Right atrium auricular region (tissue), 2 donors: ENCODE results near the gene MANEAL. TPM values are rescaled to one million over a fixed set of nuclear protein-coding genes. Genes with fewer than 3 reads are reported as not detected.

ENCODE experiments used
- DNase-seq: peaks from one replicate; pipeline ENCODE4 v3.0.0-alpha.2; 2019; ENCODE audit warnings: low spot score
- H3K27ac ChIP-seq, 2 donors: fragments of 200-600 bp; sonication (generic); 1 replicate in 1 of 2; 2 replicates in 1 of 2; pipeline ENCODE4 v1.5.1; 2016 to 2019
- H3K27me3 ChIP-seq, 2 donors: fragments of 200-600 bp; sonication (generic); one replicate each; pipeline versions ENCODE4 v1.5.1 to v1.6.0; 2017 to 2019
- H3K36me3 ChIP-seq: fragments of 200-600 bp; sonication (generic); one replicate; pipeline ENCODE4 v1.5.1; 2016
- H3K4me1 ChIP-seq, 2 donors: fragments of 200-600 bp; sonication (generic); one replicate each; pipeline versions ENCODE4 v1.5.1 to v1.6.0; 2017 to 2019
- H3K4me3 ChIP-seq, 2 donors: fragments of 200-600 bp; sonication (generic); 1 replicate in 1 of 2; 2 replicates in 1 of 2; pipeline ENCODE4 v1.5.1; 2017 to 2019; ENCODE audit warnings: mild to moderate bottlenecking in 1 of 2, moderate library complexity in 1 of 2
- H3K9me3 ChIP-seq, 2 donors: fragments of 200-600 bp; sonication (generic); one replicate each; pipeline ENCODE4 v1.5.1; 2019
- total RNA-seq, 2 donors: library from RNA; depleted of rRNA; stranded (reverse); fragments of >200 nt; gene quantifications; one replicate each; pipeline ENCODE4 v1.1.0, GENCODE V29; 2016
- TF ChIP-seq, protein P1 (sequence below), 2 donors: fragments of 200-600 bp; sonication (generic); IDR thresholded peaks; one replicate each; pipeline ENCODE4 v1.5.1; 2019; ENCODE audit warnings: antibody characterized with exemption in 2 of 2

MANEAL gene
- total RNA-seq, 2 donors from 2014 or later = 0.67 to 1.0 TPM

DNA sequence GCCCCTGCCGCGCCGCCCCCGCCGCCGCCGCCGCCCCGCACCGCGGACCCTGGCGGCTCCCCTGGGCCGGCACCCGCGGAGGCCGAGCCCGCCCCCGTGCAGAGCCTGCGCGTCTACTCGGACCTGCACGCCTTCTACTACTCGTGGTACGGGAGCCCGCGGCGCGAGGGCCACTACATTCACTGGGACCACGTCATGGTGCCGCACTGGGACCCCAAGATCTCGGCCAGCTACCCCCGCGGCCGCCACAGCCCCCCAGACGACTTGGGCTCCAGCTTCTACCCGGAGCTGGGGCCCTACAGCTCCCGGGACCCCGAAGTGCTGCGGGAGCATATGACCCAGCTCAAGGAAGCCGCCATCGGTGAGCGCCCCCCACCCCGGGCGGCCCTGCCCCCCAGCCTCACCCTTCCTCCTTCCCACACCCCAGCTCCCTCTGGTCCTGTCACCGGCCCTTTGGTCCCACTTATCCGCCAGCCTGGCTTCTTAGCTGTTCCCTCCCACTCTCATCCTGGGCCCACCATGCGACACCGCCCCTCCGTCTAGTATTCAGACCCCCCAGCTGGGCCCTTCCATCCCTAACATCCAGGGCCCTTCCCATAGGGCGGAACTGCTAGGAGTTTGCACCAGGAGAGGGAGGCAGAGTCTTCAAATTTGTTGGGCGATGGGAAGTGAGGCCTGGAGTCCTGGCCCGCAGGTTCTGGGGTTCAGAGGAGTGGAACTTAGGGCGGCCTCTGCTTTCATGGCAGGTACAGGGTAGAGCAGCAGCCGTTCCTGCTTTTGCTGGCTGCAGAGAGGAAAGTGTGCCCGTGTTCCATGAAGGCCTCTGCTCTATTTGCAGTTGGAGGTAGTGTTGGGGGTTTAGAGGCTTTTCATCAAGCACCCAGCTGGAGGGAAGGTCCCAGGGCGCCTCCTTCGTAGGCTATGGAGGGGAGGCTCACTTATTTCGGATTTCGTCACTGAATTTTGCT lies 1.0 kb downstream of the MANEAL start:
- Histone ChIP-seq H3K4me3 (peak overlapping the region; percentile 11 to 57), H3K27me3 (no peaks in the 10 kb centered on the region), H3K4me1 (peaks cover 0 to 17% of the 10 kb centered on the region in 2 donors), H3K36me3 (no peaks in the 10 kb centered on the region), H3K27ac (no peak overlapping the region), H3K9me3 (no peaks in the 10 kb centered on the region)
- no peak for DNase-seq
- TF ChIP-seq, protein P1, sequence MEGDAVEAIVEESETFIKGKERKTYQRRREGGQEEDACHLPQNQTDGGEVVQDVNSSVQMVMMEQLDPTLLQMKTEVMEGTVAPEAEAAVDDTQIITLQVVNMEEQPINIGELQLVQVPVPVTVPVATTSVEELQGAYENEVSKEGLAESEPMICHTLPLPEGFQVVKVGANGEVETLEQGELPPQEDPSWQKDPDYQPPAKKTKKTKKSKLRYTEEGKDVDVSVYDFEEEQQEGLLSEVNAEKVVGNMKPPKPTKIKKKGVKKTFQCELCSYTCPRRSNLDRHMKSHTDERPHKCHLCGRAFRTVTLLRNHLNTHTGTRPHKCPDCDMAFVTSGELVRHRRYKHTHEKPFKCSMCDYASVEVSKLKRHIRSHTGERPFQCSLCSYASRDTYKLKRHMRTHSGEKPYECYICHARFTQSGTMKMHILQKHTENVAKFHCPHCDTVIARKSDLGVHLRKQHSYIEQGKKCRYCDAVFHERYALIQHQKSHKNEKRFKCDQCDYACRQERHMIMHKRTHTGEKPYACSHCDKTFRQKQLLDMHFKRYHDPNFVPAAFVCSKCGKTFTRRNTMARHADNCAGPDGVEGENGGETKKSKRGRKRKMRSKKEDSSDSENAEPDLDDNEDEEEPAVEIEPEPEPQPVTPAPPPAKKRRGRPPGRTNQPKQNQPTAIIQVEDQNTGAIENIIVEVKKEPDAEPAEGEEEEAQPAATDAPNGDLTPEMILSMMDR (IDR thresholded peaks at IDR 0.05) = no peak

DNA sequence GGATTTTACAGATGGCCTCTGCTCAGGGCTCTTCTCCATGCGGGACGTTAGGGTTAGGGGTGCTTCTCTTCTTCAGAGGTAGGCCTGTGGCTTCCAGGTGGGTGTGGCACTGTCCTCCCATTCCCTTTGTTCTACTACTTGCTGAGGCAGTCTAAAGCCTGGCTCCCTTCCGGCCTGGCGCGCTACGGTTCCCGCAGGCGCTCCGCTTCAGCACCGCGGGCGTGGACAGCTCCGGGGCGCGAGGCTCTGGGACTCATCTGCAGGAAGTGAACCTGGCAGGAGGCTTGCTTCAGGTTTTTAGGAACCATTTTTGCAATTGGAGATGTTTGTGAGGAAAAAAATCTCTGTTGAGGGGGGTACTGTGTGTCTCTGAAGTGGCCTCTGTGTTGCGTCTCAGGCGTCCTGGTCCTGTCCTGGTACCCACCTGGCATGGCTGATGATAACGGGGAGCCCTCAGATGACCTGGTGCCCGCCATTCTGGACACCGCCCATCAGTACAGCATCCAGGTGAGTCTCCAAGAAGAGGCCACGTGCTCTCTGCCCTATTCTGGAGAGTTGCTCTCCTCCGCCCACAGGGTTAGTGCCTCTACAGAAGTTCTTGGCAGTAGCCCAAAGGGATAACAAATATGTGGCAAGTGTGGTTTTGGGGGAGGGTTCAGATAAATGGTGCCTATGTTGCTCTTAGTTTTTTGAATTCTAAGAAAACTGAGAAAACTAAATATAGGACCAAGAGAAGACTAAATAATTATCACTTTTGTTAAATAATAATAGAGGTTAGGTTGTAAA lies 1.9 kb downstream of the MANEAL start:
- H3K9me3 ChIP-seq = no peaks in the 10 kb centered on the region
- no peak for DNase-seq
- TF ChIP-seq, protein P1 (IDR thresholded peaks at IDR 0.05) = no peak
- H3K36me3 ChIP-seq = no peaks in the 10 kb centered on the region
- peaks cover 0 to 17% of the 10 kb centered on the region in 2 donors for H3K4me1 ChIP-seq
- no peak overlapping the region for H3K4me3 ChIP-seq
- H3K27ac ChIP-seq = no peak overlapping the region
- H3K27me3 ChIP-seq = no peaks in the 10 kb centered on the region

DNA sequence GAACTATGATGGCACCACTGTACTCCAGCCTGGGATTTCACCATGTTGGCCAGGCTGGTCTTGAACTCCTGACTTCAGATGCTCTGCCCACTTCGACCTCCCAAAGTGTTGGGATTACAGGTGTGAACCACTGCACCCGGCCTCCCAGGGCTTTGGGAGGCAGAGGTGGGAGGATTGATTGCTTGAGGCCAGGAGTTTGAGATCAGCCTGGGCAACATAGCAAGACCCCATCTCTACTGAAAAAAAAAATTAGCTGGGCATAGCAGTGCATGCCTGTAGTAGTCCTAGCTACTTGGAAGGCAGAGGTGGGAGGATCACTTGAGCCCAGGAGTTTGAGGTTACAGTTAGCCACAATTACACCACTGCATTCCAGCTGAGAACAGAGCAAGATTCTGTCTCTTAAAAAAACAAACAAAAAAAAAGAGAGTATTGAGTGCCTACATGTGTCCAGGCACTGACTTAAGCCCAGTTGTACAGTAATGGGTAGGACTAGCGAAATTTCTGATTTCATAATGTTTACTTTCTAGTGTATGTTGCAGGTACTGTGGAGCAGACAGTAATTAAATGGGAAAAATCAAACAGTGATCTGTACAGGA lies 4.2 kb downstream of the MANEAL start:
- no peak for DNase-seq
- Histone ChIP-seq H3K27ac (no peak overlapping the region), H3K27me3 (no peaks in the 10 kb centered on the region), H3K9me3 (no peaks in the 10 kb centered on the region), H3K4me3 (no peak overlapping the region), H3K36me3 (peaks cover 13% of the 10 kb centered on the region), H3K4me1 (peaks cover 0 to 17% of the 10 kb centered on the region in 2 donors)
- TF ChIP-seq, protein P1 (IDR thresholded peaks at IDR 0.05) = no peak

DNA sequence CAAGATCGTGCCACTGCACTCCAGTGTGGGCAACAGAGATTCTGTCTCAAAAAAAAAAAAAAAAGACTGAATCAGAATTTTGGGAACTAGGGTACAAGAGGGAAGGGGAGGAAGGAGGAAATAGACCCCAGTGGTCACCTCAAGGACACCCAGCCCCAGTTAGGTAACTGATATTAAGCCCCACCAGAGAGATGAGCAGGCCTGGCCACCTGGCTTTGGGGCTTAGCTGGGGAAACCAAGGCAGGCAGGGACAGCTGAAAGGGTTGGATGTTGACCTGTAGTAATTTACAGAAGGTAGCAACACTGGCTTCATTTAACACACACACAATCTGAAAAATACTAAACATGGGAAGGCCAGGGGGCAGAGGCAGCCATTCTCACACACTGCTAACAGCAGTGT lies 8.8 kb downstream of the MANEAL start:
- Histone ChIP-seq H3K4me1 (peaks cover 0 to 11% of the 10 kb centered on the region in 2 donors), H3K27ac (no peak overlapping the region), H3K27me3 (no peaks in the 10 kb centered on the region), H3K36me3 (peaks cover 50% of the 10 kb centered on the region), H3K9me3 (no peaks in the 10 kb centered on the region), H3K4me3 (no peak overlapping the region)
- DNase-seq = no peak
- TF ChIP-seq, protein P1 (IDR thresholded peaks at IDR 0.05) = no peak

DNA sequence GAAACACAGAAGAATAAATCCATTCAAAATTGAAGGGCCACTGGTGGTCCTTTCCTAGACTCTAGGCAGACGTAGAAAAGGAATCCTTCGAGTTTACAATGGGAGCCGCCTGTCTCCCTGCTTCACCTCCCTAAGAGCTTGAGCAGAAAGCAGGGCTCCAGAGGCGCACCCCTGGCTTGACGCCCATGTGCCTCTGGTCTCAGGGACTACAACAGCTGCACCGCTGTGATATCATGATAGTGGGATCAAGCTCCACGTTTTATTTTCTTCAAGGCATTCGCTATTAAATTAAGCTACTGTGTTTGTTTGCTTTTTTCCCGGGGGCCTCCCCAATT lies 13.5 kb downstream of the MANEAL start:
- Histone ChIP-seq H3K9me3 (no peaks in the 10 kb centered on the region), H3K27ac (peak overlapping the region; percentile 93 to 96), H3K36me3 (peaks cover 43% of the 10 kb centered on the region), H3K4me3 (peak overlapping the region; percentile 87 to 88), H3K27me3 (no peaks in the 10 kb centered on the region), H3K4me1 (peaks cover 0 to 23% of the 10 kb centered on the region in 2 donors)
- no peak for DNase-seq
- TF ChIP-seq, protein P1 (IDR thresholded peaks at IDR 0.05) = no peak
